Measurements from ENCODE around the gene PPP1R18. TPM values are rescaled to one million over a fixed set of nuclear protein-coding genes. Genes with fewer than 3 reads are reported as not detected.
A peak's percentile ranks its signal among the peaks of the same experiment; 100 is the strongest.

Gene PPP1R18
- total RNA-seq, 1 experiment from 2014 or later: 33.6 TPM

- TSS peak; percentile 63 for BruUV-seq (replicated peaks)
- Histone ChIP-seq H4K20me1 (ENCODE audit: insufficient read depth) (no peaks in the 10 kb centered on the region), H3K27me3 (ENCODE audit: insufficient read depth, low read length) (no peaks in the 10 kb centered on the region), H3K9me2 (ENCODE audit: insufficient read depth) (no peaks in the 10 kb centered on the region), H3K4me1 (ENCODE audit: control insufficient read depth in 1 of 2, insufficient read depth in 2 of 2, low read length in 2 of 2) (peaks cover 4 to 22% of the 10 kb centered on the region in 2 experiments; a peak in 3 of 4 replicates), H3K36me3 (ENCODE audit: control insufficient read depth in 1 of 2, insufficient read depth in 2 of 2, low read length in 2 of 2) (peaks cover 9 to 25% of the 10 kb centered on the region in 2 experiments; a peak in 3 of 4 replicates), H3K4me2 (ENCODE audit: low read length) (peak within 1 kb of the TSS; percentile 95), H3K9ac (ENCODE audit: low read length) (peak within 1 kb of the TSS; percentile 91), H2AFZ (ENCODE audit: low read depth, low read length, poor library complexity, severe bottlenecking) (peak within 1 kb of the TSS; percentile 28), H3K4me3 (replicated peaks in 1 of 2; ENCODE audit: low read depth in 1 of 2, low read length in 2 of 2) (peak within 1 kb of the TSS; percentile 98), H3K27ac (ENCODE audit: low read depth, low read length) (peak within 1 kb of the TSS; percentile 57), H3K9me3 (ENCODE audit: control insufficient read depth in 1 of 2, insufficient read depth in 1 of 2, low read depth in 1 of 2, low read length in 2 of 2) (no peaks in the 10 kb centered on the region), H3K79me2 (ENCODE audit: insufficient read depth, low read length) (peaks cover 25% of the 10 kb centered on the region)
- intact Hi-C loops (cut with micrococcal nuclease): loop anchor here (2.0 kb wide), 2 partner anchors 56 to 190 kb away; partner anchors contain the start of genes MRPS18B and PPP1R10
- ChIA-PET POLR2A (interaction anchor here (0.8 to 1.2 kb wide), 4 partner anchors 9 to 60 kb away, joined by 3 read pairs; partner anchors contain the start of genes MDC1 and NRM), CTCF (interaction anchor here (0.7 to 2.1 kb wide), 10 partner anchors 9 to 189 kb away, joined by 3 to 14 read pairs (median 3); partner anchors contain the start of gene MDC1), RAD21 (ENCODE audit: low non-redundant PET in 1 of 2, low total read pairs in 2 of 2, uncharacterized antibody in 2 of 2, unreplicated experiment in 2 of 2) (interaction anchor here (0.7 to 1.0 kb wide), 3 partner anchors 58 to 242 kb away, joined by 3 read pairs; partner anchors contain the start of gene VARS2 (in 1 of the 2))
- DNase-seq (ENCODE audit: low read depth, low spot score) (peak; percentile 99), ATAC-seq (peak; percentile 85)
- peak; percentile 80 for TF ChIP-seq RAD21 (IDR thresholded peaks at IDR 0.05; ENCODE audit: low read depth)
- no peak; the same call in 1 of the 2 replicates for TF ChIP-seq CEBPB (IDR thresholded peaks at IDR 0.05; ENCODE audit: low read depth)
- no peak for TF ChIP-seq EZH2phosphoT487 (IDR thresholded peaks at IDR 0.05; ENCODE audit: borderline replicate concordance)
- TF ChIP-seq ATF3 (IDR thresholded peaks at IDR 0.05): no peak
- TF ChIP-seq, protein P1, sequence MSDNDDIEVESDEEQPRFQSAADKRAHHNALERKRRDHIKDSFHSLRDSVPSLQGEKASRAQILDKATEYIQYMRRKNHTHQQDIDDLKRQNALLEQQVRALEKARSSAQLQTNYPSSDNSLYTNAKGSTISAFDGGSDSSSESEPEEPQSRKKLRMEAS (IDR thresholded peaks at IDR 0.05): peak; percentile 66
- peak; percentile 54; the same call in 1 of the 2 replicates for TF ChIP-seq ZFX (IDR thresholded peaks at IDR 0.05)
- TF ChIP-seq EZH2 (IDR thresholded peaks at IDR 0.05): no peak
- peak; percentile 69; the same call in 1 of the 2 replicates for TF ChIP-seq SIN3A (IDR thresholded peaks at IDR 0.05; ENCODE audit: low read depth)
- TF ChIP-seq, protein P2, sequence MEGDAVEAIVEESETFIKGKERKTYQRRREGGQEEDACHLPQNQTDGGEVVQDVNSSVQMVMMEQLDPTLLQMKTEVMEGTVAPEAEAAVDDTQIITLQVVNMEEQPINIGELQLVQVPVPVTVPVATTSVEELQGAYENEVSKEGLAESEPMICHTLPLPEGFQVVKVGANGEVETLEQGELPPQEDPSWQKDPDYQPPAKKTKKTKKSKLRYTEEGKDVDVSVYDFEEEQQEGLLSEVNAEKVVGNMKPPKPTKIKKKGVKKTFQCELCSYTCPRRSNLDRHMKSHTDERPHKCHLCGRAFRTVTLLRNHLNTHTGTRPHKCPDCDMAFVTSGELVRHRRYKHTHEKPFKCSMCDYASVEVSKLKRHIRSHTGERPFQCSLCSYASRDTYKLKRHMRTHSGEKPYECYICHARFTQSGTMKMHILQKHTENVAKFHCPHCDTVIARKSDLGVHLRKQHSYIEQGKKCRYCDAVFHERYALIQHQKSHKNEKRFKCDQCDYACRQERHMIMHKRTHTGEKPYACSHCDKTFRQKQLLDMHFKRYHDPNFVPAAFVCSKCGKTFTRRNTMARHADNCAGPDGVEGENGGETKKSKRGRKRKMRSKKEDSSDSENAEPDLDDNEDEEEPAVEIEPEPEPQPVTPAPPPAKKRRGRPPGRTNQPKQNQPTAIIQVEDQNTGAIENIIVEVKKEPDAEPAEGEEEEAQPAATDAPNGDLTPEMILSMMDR (IDR thresholded peaks at IDR 0.05 in 2 of 3, conservative IDR thresholded peaks at IDR 0.05 in 1 of 3; ENCODE audit: borderline replicate concordance in 1 of 3, insufficient read depth in 1 of 3, low read depth in 2 of 3, low read length in 2 of 3): peak; percentile 84 to 92 (median 88)
- TF ChIP-seq YY1 (IDR thresholded peaks at IDR 0.05; ENCODE audit: extremely low read depth, insufficient replicate concordance, low read depth, low read length): peak; percentile 80
- peak; percentile 9 for TF ChIP-seq TCF7L2 (IDR thresholded peaks at IDR 0.05; ENCODE audit: borderline replicate concordance, extremely low read depth, insufficient read depth, insufficient read length)
- no peak for TF ChIP-seq FOSL1 (IDR thresholded peaks at IDR 0.05; ENCODE audit: low read depth)
- peak; percentile 84; the same call in 1 of the 2 replicates for TF ChIP-seq CBX3 (IDR thresholded peaks at IDR 0.05; ENCODE audit: low read depth)
- no peak for TF ChIP-seq REST (IDR thresholded peaks at IDR 0.05; ENCODE audit: low read depth)
- TF ChIP-seq POLR2A (IDR thresholded peaks at IDR 0.05; ENCODE audit: borderline replicate concordance, extremely low read depth, insufficient read depth, insufficient read length): peak; percentile 42
- no peak for TF ChIP-seq JUND (IDR thresholded peaks at IDR 0.05)
- TF ChIP-seq ZBTB33 (IDR thresholded peaks at IDR 0.05; ENCODE audit: extremely low read depth, insufficient replicate concordance, low read length): peak; percentile 91
Measured at GRCh38 chr6:30672445-30673253, 13.8 kb downstream of the PPP1R18 start, which contains the start of gene DHX16. Gene DHX16, minus strand, starts transcription at chr6:30673006. Its CDS starts 165 bp downstream, at chr6:30672841.

Data from HCT116 (cell line).